ENCODE measurements around the gene KIF14. TPM values are rescaled to one million over a fixed set of nuclear protein-coding genes. Genes with fewer than 3 reads are reported as not detected.

Gene KIF14
- total and polyA plus RNA-seq, 2 of the 8 experiments (the other 6 are each of a cell fraction or from before 2014, with no cell fraction given): 2.6 to 23.3 TPM

DNA sequence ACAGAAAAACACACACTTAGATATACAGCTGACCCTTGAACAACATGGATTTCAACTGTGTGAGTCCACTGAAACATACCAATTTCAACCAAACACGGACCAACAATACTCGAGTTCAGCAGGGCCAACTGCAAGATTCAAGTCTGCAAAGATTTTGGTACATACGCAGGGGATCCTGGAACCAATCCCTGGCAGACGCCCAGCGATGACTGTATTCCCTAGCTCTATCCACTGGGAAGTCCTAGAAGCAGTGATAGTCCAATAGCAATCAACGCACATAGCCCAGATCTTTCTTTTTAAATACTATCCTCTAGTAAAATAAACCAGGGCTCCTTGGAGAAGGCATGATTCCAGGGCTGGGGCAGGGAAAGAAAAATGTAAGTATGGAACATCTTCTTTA lies 40.2 kb upstream of the KIF14 start (continued):
- TF ChIP-seq BCL11A (IDR thresholded peaks at IDR 0.05; ENCODE audit: low read depth in 2 of 2, low read length in 2 of 2) (no peak), SUZ12 (IDR thresholded peaks at IDR 0.05; ENCODE audit: low read length) (no peak), SAP30 (IDR thresholded peaks at IDR 0.05; ENCODE audit: insufficient read depth, insufficient replicate concordance, low read length) (no peak), TEAD4 (IDR thresholded peaks at IDR 0.05; ENCODE audit: low read depth, low read length) (no peak)
- TF ChIP-seq, protein P1, sequence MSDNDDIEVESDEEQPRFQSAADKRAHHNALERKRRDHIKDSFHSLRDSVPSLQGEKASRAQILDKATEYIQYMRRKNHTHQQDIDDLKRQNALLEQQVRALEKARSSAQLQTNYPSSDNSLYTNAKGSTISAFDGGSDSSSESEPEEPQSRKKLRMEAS (IDR thresholded peaks at IDR 0.05): no peak
- TF ChIP-seq, protein P2, sequence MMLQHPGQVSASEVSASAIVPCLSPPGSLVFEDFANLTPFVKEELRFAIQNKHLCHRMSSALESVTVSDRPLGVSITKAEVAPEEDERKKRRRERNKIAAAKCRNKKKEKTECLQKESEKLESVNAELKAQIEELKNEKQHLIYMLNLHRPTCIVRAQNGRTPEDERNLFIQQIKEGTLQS (IDR thresholded peaks at IDR 0.05; ENCODE audit: insufficient read depth, low read depth, low read length): no peak

Data from H1 (cell line).